Testis (tissue), 2 donors: ENCODE results near the gene ANO3.

Experiments
- CTCF ChIP-seq, 3 experiments: fragments of 450-650 bp in 2 of 3; fragments of 200-600 bp in 1 of 3; sonication (generic) in 1 of 3; IDR thresholded peaks; one replicate each; pipeline ENCODE4 v1.5.1; 2016 to 2019; ENCODE audit warnings: antibody characterized with exemption in 3 of 3, mild to moderate bottlenecking in 2 of 3, moderate library complexity in 1 of 3
- POLR2A ChIP-seq: fragments of 450-650 bp; IDR thresholded peaks from one replicate; pipeline ENCODE4 v1.6.1; 2017; ENCODE audit warnings: antibody characterized with exemption, mild to moderate bottlenecking, moderate library complexity

GRCh38 chr11:26708736-26709456 lies 377.0 kb downstream of the ANO3 start:
- TF ChIP-seq CTCF (IDR thresholded peaks at IDR 0.05), result no peak
- TF ChIP-seq POLR2A, result no peak
